NOMO-1 treated with dmso at 0.1 percent for 144 hours (cell line): ENCODE data around the gene PRELP.
"Not testable (repeated sequence)": the region's sequence is repeated elsewhere in the genome, so short reads cannot be mapped to it uniquely, and the experiment has no call there.

Experiments
- DNase-seq: peaks from one replicate; lab custom pipeline; 2025; ENCODE audit not compliant: unreplicated experiment; lab: John Stamatoyannopoulos, UW

The PRELP gene

GRCh38 chr1:203504400-203505250 is 29.0 kb downstream of the PRELP start:
- peak; percentile 10 for DNase-seq

DNA sequence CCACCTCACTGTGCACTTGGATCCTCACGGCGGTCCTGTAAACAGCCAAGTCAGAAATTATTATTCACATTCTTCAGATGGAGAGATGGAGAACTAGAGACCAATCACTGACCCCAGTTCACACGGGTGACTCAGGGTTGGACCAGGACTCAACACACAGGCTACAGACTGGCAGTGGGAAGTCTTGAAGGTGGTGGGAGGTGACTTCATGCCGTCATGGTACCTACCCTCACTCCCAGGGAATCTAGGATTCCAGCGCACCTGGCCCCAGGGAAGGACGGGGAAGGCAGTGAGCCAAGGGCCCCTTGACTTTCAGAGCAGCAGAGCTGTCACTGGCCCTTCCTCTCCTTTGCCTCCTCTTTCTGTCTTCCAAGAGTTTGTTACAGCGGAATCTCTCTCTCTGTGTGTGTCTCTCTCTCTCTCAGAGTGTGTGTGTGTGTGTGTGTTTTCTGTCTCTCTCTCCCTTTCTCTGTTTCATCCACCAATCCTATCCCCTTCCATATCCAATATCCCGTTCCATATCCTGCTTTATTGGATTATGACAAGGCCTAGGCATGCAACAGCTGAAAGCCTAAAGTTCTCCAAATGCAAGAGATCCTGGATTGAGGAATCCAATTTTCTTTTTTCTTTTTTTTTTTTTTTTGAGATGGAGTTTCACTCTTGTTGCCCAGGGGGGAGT is 30.1 kb downstream of the PRELP start:
- no peak for DNase-seq

GRCh38 chr1:203506858-203507626 is 31.4 kb downstream of the PRELP start:
- DNase-seq = no peak

GRCh38 chr1:203507759-203508158 is 32.2 kb downstream of the PRELP start:
- no peak for DNase-seq

DNA sequence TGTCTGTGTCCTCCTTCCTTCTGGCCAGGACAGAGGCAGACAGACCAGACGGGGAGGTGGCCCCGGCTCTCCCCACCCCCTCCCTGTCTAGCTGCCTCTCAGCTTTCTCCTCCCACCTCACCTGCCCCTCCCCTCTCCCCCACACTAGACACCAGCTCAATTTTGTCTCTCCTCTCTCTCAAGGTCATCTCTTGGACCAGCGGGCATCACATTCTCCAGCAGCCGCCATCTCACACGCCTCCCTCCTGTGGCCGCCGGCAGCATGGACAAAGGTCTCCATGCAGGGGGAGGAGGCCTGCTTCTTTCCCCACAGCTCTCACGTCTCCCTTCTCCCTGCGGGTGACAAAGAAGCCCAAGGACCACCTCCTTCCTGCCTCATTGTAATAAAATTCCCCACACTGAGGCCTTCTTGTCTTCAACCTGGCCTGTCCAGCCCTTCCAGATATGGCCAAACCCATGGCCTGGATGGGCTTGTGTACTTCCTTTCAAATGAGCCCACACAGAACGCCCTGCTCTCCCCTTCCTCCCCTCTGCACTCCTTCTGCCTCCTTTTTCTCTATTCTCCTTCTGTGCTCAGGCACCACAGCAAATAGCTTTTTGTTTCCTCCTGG is 33.0 kb downstream of the PRELP start:
- no peak for DNase-seq

DNA sequence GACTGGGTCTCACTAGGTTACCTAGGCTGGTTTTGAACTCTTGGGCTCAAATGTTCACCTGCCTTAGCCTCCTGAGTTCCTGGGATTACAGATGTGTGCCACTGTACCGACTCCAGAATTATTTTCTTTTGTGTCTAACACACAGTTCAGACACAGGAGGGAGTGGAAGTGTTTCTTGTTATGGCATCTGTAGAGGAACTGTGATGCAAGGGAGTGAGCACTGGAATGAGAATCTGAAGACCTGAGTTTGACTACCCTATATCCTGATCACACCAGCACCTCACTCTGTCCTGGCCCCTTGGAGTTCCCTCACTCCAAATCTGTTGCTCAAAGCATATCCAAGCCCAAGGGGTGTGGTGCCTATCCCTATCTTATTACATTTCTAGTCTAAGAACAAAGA is 33.5 kb downstream of the PRELP start:
- DNase-seq = no peak

- no peak for DNase-seq
Measured at GRCh38 chr1:203511513-203511912, 35.9 kb downstream of the PRELP start.

- DNase-seq = no peak
Measured at GRCh38 chr1:203511930-203512329, 36.3 kb downstream of the PRELP start.

DNA sequence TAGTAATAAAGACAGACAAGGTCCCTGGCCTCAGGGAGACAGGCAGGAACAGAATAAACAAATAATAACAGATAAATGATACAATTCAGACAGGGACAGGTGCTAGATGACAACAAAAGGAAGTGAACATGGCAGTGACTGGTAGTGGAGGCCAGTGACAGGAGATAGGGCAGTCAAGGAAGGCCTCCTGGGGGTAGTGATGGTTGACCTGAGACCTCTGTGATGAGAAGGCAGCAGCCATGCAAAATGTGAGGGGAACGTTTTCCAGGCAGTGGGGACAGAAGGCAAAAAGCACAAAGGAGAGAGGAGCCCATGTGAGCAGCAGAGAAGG is 36.9 kb downstream of the PRELP start:
- DNase-seq = no peak

GRCh38 chr1:203512848-203513584 is 37.4 kb downstream of the PRELP start:
- peak; percentile 80 for DNase-seq

DNA sequence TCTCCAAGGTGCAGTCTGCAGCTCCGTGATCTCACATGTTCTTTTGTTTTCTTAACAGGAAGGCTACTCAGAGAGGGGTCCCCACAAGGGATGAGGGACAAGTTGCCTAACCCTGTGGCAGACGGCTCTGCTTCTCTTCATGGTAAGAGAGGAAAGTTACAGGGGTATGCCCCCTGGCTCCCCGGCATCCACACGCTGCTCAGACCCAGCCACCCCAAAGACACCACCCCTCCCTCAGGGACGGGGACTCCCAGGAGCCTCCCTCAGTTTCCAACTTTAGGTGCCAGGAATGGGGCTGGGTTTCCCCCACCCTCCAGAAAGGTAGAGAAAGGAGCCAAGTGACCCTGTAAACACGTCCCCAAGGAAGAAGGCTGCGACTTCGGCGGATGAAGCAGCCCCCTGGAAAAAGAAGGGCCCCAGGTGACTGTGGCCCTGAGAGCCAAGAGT is 38.0 kb downstream of the PRELP start:
- DNase-seq = no peak

GRCh38 chr1:203516184-203516583 is 40.6 kb downstream of the PRELP start:
- DNase-seq = no peak

GRCh38 chr1:203516906-203517305 is 41.3 kb downstream of the PRELP start:
- DNase-seq = no peak

GRCh38 chr1:203517426-203518110 is 42.0 kb downstream of the PRELP start:
- no peak for DNase-seq

DNA sequence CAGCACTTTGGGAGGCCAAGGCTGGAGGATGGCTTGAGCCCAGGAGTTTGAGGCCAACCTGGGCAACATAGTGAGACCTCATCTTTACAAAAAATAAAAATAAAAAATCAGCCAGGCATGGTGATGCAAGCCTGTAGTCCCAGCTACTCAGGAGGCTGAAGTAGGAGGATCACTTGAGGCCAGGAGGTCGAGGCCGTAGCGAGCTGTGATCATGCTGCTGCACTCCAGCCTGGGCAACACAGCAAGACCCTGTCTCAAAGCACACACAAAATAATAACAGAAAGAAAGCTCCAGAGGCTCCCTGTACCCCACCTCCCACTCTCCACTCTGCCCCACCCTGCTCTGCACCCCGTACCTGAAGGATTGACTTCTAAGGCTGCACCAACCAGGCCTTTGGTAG is 42.5 kb downstream of the PRELP start:
- not testable (repeated sequence) for DNase-seq

DNA sequence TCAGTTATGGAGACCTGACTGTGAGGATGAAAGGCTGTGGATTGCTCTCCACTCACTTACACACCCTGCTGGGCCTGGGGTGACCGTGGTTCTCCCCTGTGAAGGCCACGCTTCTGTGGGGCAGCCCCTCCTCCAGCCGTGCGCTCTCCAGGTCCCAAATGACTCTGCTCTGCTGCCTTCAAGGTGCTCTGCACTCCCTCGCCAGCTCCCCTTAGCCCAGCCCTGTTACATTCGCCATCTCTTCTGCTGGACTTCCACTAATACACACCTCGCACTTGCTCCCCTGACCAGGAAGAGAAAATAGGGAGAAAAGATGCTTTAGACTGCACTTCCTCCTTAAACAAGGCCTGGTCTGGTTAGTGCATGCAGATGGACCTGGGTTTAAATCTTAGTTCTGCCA is 42.9 kb downstream of the PRELP start:
- no peak for DNase-seq

DNA sequence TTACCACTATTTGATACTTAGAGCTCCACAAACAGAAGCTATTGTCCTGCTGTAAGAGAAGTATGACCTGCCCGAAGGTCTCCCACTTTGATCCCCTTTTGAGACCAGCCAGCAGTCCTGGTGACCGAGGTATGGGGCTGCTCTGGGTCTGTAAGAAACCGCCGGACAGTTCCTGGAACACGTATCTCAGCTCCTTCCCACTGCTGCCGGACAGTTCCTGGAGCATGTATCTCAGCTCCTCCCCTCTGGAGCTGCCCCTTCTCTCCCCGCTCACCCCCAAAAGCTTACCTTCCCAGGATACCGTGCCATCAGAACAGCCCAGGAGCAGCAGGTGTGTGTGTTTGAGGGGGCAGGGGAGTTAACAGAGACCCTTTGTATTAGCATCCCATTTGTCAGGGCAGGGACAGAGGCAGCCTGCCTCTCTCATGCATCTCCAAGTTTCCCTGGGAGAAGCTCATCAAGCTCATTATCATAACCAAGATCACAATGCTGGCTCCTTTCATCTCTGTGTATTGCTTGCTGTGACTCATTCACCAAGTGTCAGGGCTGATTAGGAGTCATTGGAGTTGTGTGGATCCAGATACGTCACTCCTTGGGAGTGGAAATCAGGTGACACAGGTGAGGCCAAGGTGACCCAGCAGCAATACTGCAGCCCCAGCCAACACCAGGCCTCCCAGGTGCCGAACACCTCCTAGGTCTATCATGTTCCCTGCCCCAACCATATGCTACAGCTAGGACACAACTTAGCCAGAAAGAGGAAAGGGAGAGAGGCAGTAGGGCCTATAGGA is 43.6 kb downstream of the PRELP start:
- DNase-seq = no peak

DNA sequence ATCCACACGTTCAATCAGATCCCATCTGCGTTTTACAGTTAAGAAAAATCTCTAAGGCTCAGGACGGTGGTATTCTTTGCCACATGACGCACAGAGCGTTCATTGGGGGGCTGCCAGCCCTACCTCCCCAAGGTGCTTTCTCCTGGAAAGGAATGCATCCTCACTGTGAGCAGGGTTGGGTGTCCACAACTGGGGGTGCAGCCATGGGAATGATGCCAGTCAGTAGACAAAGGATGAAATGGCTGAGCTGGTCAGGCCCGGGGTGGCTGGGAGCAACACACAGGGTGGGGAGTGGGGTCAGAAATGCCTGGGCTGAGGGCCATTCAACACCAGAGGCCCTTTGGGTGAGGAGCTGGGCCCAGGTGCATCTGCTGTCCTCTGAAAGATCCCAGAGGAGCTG is 44.3 kb downstream of the PRELP start:
- DNase-seq = no peak

GRCh38 chr1:203520315-203520714 is 44.7 kb downstream of the PRELP start:
- no peak for DNase-seq
